Medulla oblongata (tissue), 1 donor: ENCODE results near the gene OVCH1.
"Not testable (repeated sequence)": the region's sequence is repeated elsewhere in the genome, so short reads cannot be mapped to it uniquely, and the experiment has no call there.

Experiments used
- DNase-seq: peaks from one replicate; pipeline ENCODE4 v3.0.0-alpha.2; 2015; ENCODE audit errors: extremely low spot score

OVCH1 gene

GRCh38 chr12:29403991-29404390 is 93.5 kb downstream of the OVCH1 start:
- no peak for DNase-seq

DNA sequence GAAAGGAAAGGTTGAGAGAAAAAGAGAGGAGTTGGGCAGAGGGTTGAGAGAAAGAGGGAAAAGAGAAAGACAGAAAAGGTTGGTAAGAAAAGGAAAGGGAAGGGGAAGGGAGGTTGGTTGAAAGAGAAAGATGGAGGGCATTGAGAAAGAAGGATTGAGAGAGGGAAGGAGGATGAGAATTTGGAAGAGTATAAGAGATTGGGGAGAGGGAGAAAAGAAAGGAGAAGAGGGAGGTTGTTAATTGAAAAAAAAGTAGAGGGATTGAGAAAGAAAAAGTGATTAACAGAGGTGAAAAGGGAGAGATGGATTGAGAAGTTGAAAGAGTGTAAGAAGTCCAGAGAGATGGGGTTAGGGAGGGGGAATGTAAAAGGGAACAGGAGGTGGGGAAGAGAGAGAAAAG is 95.0 kb downstream of the OVCH1 start:
- DNase-seq = no peak

DNA sequence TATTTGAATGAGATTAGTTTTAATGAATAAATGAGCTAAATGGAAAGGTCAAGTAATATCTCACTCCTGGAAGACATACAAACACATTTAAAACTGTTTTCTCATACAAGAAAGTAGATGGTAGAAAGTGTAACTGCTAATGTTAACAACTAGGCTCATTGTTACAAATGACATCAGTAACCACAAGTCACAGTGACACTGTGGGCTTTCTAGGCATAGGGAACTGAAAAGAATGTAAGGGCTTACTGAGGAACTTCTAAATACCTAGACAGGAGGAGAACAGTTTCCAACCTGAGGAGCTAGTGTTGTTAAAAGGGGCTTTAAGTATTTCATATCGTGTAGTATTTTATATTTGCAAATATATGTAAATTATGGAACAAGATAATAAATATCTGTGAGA is 99.0 kb downstream of the OVCH1 start:
- DNase-seq = no peak

- no peak for DNase-seq
These were observed 100.7 kb downstream of the OVCH1 start for GRCh38 chr12:29396774-29397173.

GRCh38 chr12:29395356-29395755 is 102.1 kb downstream of the OVCH1 start:
- DNase-seq = no peak

DNA sequence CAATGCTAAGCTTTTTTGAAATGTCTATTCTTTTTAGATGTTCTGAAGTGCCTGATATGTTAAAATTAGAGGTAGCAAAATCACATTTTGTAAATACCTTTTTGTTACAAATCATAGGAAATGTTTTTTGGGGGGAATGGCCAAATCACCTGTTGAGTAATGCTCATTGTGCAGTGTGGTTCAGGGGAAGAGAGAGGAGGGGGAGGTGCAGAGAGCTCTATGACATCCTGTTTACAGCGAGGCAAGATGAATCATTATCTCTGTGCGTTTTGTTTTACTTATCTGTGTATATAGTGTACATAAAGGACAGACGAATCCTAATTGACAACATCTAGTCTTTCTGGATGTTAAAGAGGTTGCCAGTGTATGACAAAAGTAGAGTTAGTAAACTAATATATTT is 107.1 kb downstream of the OVCH1 start:
- not testable (repeated sequence) for DNase-seq

GRCh38 chr12:29389295-29389919 is 108.1 kb downstream of the OVCH1 start:
- no peak for DNase-seq

DNA sequence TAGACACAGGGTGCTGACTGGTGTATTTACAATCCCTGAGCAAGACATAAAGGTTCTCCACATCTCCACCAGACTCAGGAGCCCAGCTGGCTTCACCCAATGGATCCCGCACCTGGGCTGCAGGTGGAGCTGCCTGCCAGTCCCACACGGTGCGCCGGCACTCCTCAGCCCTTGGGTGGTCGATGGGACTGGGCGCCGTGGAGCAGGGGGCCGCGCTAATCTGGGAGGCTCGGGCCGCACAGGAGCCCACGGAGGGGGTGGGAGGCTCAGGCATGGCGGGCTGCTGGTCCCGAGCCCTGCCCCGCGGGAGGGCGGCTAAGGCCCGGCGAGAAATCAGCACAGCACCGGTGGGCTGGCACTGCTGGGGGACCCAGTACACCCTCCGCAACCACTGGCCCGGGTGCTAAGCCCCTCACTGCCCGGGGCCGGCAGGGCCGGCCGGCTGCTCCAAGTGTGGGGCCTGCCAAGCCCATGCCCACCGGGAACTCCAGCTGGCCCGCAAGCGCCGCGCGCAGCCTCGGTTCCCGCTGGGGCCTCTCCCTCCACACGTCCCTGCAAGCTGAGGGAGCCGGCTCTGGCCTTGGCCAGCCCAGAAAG is 111.3 kb downstream of the OVCH1 start:
- DNase-seq = not testable (repeated sequence)

GRCh38 chr12:29385194-29385593 is 112.3 kb downstream of the OVCH1 start:
- DNase-seq = not testable (repeated sequence)

DNA sequence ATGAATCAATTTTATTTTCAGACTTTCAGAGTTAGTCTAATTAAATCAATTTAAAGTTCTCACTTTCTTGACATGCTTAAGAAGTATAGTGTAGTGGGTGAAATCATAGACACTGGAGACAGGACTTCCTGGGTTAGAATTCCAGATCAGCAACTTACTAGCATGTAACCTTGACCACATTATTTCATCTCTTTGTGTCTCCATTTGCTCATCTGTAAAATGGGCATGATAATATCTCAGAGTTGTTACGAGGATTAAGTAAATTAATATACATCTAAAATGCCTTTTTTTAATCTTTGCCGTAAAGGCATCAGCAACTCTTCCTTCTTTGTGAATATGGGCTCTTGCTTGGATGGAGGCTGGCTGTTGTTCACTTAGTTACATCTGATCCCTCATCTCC is 115.2 kb downstream of the OVCH1 start:
- DNase-seq = no peak

DNA sequence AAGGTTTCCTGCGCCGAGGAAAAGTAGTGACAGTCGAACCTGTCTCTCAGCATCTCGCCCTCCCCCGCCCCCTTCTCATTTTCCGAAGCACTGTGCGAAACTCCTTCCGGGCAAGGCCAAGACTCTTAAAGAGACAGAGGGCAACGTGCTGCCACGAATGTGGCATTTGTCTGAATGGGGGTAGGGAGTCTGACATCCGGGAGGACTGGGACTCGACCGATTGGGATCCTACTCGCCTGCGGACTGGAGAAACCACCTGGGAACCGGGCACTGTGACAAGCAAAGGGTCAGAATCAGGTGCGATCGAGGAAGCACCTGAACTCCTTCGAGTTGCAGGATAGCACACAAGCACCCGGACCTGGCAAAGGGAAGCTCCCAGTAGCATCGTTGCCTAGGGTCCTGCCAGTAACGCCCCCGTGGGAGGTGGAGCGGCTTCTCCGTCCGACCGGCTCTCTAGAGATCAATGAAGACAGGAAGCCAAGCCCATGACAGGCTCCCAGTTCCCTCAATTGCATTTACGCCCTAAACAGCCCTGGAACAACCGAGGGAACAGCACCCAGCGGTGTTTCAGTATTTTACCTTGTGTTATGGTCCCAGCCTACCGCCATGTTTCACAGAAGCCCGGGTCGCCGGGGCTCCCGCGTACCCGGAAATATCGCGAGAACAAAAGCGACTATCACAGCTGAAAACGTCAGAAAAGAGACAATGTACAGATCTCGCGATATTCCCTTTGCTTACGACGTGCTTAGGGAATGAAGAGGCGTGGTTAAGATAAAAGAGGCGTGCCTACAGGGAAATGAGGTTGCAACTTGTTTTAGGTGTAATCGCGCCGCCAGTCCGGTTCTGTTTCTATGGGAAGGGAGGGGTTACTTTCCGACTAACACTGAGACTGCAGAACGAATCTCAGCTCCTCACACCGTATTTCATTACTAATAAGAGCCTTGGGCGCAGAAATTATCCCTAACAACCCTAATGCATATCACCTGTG is 116.7 kb downstream of the OVCH1 start, which contains the start of gene ERGIC2:
ERGIC2 (minus strand) TSS at position 637 of the 988 bp plus-strand sequence. CDS start 9,539 bp downstream, outside the sequence.
- peak; percentile 99 for DNase-seq
